Heart left ventricle (tissue), 16 donors: ENCODE data around the gene ESPNL. TPM values are rescaled to one million over a fixed set of nuclear protein-coding genes. Genes with fewer than 3 reads are reported as not detected.

Source experiments
- ATAC-seq, 4 donors: fragments of 200-7000 bp; cut with Tn5 transposase; one replicate each; pipeline ENCODE4 v1.9.1; 2020 to 2022; ENCODE audit warnings: moderate library complexity in 4 of 4, mild to moderate bottlenecking in 3 of 4, moderate number of reproducible peaks in 1 of 4
- DNase-seq, 5 donors: peaks; one replicate each; pipeline ENCODE4 v3.0.0-alpha.2; 2020
- H3K27ac ChIP-seq, 12 donors: fragments of 200-600 bp; sonication (generic) in 4 of 12; one replicate each; pipeline versions ENCODE4 v1.5.0 to v1.8.0; 2016 to 2022; ENCODE audit warnings: mild to moderate bottlenecking in 2 of 12
- H3K27me3 ChIP-seq, 9 donors: fragments of 200-600 bp; sonication (generic) in 2 of 9; one replicate each; pipeline versions ENCODE4 v1.5.1 to v1.8.0; 2016 to 2022; ENCODE audit warnings: mild to moderate bottlenecking in 3 of 9
- H3K36me3 ChIP-seq, 9 donors: fragments of 200-600 bp; sonication (generic) in 2 of 9; one replicate each; pipeline versions ENCODE4 v1.5.0 to v1.8.0; 2018 to 2022; ENCODE audit warnings: mild to moderate bottlenecking in 2 of 9
- H3K4me1 ChIP-seq, 12 donors: fragments of 200-600 bp; sonication (generic) in 4 of 12; one replicate each; pipeline versions ENCODE4 v1.5.0 to v1.8.0; 2016 to 2022; ENCODE audit warnings: mild to moderate bottlenecking in 3 of 12
- H3K4me3 ChIP-seq, 12 donors: fragments of 200-600 bp; sonication (generic) in 4 of 12; one replicate each; pipeline versions ENCODE4 v1.5.0 to v1.8.0; 2017 to 2022; ENCODE audit warnings: mild to moderate bottlenecking in 9 of 12, moderate library complexity in 4 of 12
- H3K9me3 ChIP-seq, 12 donors: fragments of 200-600 bp; sonication (generic) in 4 of 12; one replicate each; pipeline versions ENCODE4 v1.5.0 to v1.8.0; 2016 to 2022; ENCODE audit warnings: mild to moderate bottlenecking in 1 of 12
- CTCF ChIP-seq, 12 donors: fragments of 200-600 bp; sonication (generic) in 4 of 12; IDR thresholded peaks; one replicate each; pipeline versions ENCODE4 v1.5.0 to v1.8.0; 2018 to 2022; ENCODE audit warnings: antibody characterized with exemption in 12 of 12, mild to moderate bottlenecking in 5 of 12
- POLR2A ChIP-seq, 2 donors: fragments of 450-650 bp; IDR thresholded peaks; one replicate each; pipeline ENCODE4 v1.6.1; 2017; ENCODE audit warnings: antibody characterized with exemption in 2 of 2, mild to moderate bottlenecking in 2 of 2, moderate library complexity in 2 of 2
- WGBS, 4 donors: extraction: QIAGEN DNeasy Blood & Tissue Kit in 2 of 4; methylation state at CpG; one replicate each; pipeline versions ENCODE4 v1.1.5 to v1.1.7; 2013 to 2018; 5-methylcytosine and 5-hydroxymethylcytosine counted together
- intact Hi-C, 10 donors: fragments of 100-400 bp; cut with DNase I; formaldehyde crosslinking; loops; one replicate each; pipeline versions ENCODE4 v1.11.1 to v1.14.2; 2022
- polyA plus RNA-seq, 2 donors: library from polyadenylated mRNA; stranded (reverse); fragments of 200-250 nt; gene quantifications; one replicate each; pipeline ENCODE4 v1.2.3, GENCODE V29; 2013
- total RNA-seq, 9 donors: library from RNA; depleted of rRNA in 2 of 9; stranded (reverse); fragments of >200 nt in 2 of 9; fragmentation: NEBNext Ultra II Directional in 3 of 9; extraction: Animal tissue kit (Norgen Biotek cat#: 25700) in 3 of 9; gene quantifications; one replicate each; pipeline versions ENCODE4 v1.1.0 to v1.2.4, GENCODE V29; 2016 to 2023
- donor health status: ischemic (EF 13 %, LVEDD 7.1; RV severe dilation, severe dysfunction).
- donor health status: healthy with polysubstance abuse.
- donor health status: DM: no; HTN: yes; CAD: no.
- donor health status: DM: no; HTN: no; CAD: no.
- donor health status: ischemic (EF 25% LVEDD 6.9; RV normal size, moderate dysfunction).
- donor health status: ischemic (EF 25% LVEDD 5.7; RV mildly dilated, moderate dysfunction).
- donor health status: healthy.
- donor health status: DM: yes; HTN: yes; CAD: no.
- donor health status: ischemic (EF 35%, LVEDD 5.7; RV mildly dilated, moderate dysfunction).
- donor health status: nonischemic (EF 11% LVEDD 7.7; RV severe dilation, severe dysfunction).
- donor health status: DM: yes; HTN: yes; CAD: no.
- donor health status: PGD.
- donor health status: ischemic (EF 29% LVEDD 5.4; RV normal size, mild dysfunction).
- donor health status: nonischemic (EF 23%, LVEDD 6.1; RV moderate dilation, normal function).

ESPNL gene
- total and polyA plus RNA-seq, 11 donors: 0.05 to 1.2 (median 0.27) TPM; not detected in 2

DNA sequence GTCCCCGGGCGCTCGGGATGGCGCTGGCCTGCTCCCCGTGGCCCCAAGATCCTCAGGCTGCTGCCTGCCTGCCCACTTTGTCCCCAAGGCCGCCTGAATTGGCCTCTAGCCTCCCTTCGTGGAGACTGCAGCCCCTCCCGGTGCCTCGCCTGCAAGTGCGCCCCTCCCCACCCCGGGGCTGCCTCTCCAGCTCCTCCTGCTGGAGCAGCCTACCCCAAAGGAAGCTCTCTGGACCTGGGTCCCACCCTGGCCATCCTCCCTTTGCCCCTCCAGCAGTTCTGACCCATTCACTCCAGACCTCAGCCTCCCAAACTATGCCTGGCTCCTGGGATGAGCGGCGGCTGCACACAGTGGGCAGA, 6.2 kb downstream of the ESPNL start:
- peaks cover 0 to 20% (median 0%) of the 10 kb centered on the region in 12 donors for H3K4me1 ChIP-seq
- H3K4me3 ChIP-seq: no peak overlapping the region
- peaks cover 0 to under 1% (median 0%) of the 10 kb centered on the region in 12 donors for H3K9me3 ChIP-seq
- DNase-seq (peak in 2 of 5 donors; percentile 11 to 42), ATAC-seq (no peak)
- no peak for TF ChIP-seq CTCF (IDR thresholded peaks at IDR 0.05)
- TF ChIP-seq POLR2A (IDR thresholded peaks at IDR 0.05): no peak
- no peaks in the 10 kb centered on the region for H3K36me3 ChIP-seq
- peaks cover 0 to 5% (median 0%) of the 10 kb centered on the region in 9 donors for H3K27me3 ChIP-seq
- H3K27ac ChIP-seq: no peak overlapping the region
- 78 to 82% (median 81%) methylated on average over 4 to 13 of the region's 13 CpGs for WGBS, 4 donors
- intact Hi-C loops: loop anchor here in 1 of 10 donors (10.0 kb wide), 1 partner anchor 252 kb away; the partner anchor contains the start of gene RAMP1

GRCh38 chr2:238106698-238107524, 6.8 kb downstream of the ESPNL start:
- ATAC-seq (no peak), DNase-seq (peak in 3 of 5 donors; percentile 5 to 51 (median 12))
- Histone ChIP-seq H3K27me3 (peaks cover 0 to 5% (median 0%) of the 10 kb centered on the region in 9 donors), H3K4me3 (no peak overlapping the region), H3K4me1 (peaks cover 0 to 20% (median 0%) of the 10 kb centered on the region in 12 donors), H3K27ac (no peak overlapping the region), H3K9me3 (peaks cover 0 to 6% (median 0%) of the 10 kb centered on the region in 12 donors), H3K36me3 (no peaks in the 10 kb centered on the region)
- WGBS, 4 donors: 79 to 84% (median 81%) methylated on average over 26 to 28 of the region's 28 CpGs
- TF ChIP-seq POLR2A (IDR thresholded peaks at IDR 0.05) (no peak), CTCF (IDR thresholded peaks at IDR 0.05) (peak in 2 of 12 donors; percentile 5 to 12)
- intact Hi-C loops: loop anchor here in 1 of 10 donors (10.0 kb wide), 1 partner anchor 252 kb away; the partner anchor contains the start of gene RAMP1

- intact Hi-C loops: loop anchor here in 1 of 10 donors (10.0 kb wide), 1 partner anchor 253 kb away; the partner anchor contains the start of gene RAMP1
- Histone ChIP-seq H3K4me1 (peaks cover 0 to 20% (median 0%) of the 10 kb centered on the region in 12 donors), H3K36me3 (no peaks in the 10 kb centered on the region), H3K27me3 (peaks cover 0 to 5% (median 0%) of the 10 kb centered on the region in 9 donors), H3K9me3 (peaks cover 0 to 13% (median 6%) of the 10 kb centered on the region in 12 donors), H3K27ac (no peak overlapping the region), H3K4me3 (no peak overlapping the region)
- TF ChIP-seq CTCF (IDR thresholded peaks at IDR 0.05): peak in 1 of 12 donors; percentile 1
- TF ChIP-seq POLR2A (IDR thresholded peaks at IDR 0.05): no peak
- WGBS, 4 donors: 87 to 89% (median 89%) methylated on average over 22 to 28 of the region's 28 CpGs
- ATAC-seq (peak in 1 of 4 donors; percentile 28), DNase-seq (peak in 3 of 5 donors; percentile 6 to 40 (median 9))
These were observed 7.6 kb downstream of the ESPNL start for GRCh38 chr2:238107525-238108422.
